Measurements from ENCODE around the gene SEC22A.

DNA sequence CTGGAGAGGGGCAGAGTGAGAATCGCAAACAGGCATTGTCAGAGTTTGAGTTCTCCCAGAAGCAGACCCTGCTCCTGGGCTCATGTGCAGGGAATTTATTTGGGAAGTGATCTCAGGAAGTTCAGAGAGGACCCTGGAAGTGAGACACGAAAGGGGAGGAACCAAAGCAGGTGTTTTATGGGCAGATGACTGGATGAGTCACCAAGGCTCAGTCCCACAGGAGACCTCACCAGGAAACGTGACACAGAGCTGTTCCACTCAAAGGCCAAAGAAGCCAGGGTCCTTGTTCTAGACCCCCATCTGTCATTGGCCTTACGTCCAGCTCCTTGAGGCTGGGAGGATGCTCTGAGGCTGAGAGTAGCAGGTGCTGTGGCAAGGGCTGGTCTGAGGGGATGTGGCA, 43.4 kb upstream of the SEC22A start:
- TF ChIP-seq, protein P1, sequence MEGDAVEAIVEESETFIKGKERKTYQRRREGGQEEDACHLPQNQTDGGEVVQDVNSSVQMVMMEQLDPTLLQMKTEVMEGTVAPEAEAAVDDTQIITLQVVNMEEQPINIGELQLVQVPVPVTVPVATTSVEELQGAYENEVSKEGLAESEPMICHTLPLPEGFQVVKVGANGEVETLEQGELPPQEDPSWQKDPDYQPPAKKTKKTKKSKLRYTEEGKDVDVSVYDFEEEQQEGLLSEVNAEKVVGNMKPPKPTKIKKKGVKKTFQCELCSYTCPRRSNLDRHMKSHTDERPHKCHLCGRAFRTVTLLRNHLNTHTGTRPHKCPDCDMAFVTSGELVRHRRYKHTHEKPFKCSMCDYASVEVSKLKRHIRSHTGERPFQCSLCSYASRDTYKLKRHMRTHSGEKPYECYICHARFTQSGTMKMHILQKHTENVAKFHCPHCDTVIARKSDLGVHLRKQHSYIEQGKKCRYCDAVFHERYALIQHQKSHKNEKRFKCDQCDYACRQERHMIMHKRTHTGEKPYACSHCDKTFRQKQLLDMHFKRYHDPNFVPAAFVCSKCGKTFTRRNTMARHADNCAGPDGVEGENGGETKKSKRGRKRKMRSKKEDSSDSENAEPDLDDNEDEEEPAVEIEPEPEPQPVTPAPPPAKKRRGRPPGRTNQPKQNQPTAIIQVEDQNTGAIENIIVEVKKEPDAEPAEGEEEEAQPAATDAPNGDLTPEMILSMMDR (conservative IDR thresholded peaks at IDR 0.05; ENCODE audit: low read length): no peak
- TF ChIP-seq EZH2phosphoT487 (IDR thresholded peaks at IDR 0.05; ENCODE audit: borderline replicate concordance): no peak
